ENCODE data around the gene POU6F2.

POU6F2 gene

GRCh38 chr7:39402034-39402433, 424.3 kb downstream of the POU6F2 start:
- TF ChIP-seq CTCF (conservative IDR thresholded peaks at IDR 0.05; ENCODE audit: low read length) = no peak
- no peak for TF ChIP-seq EZH2phosphoT487 (IDR thresholded peaks at IDR 0.05; ENCODE audit: borderline replicate concordance)

GRCh38 chr7:39404907-39405306, 427.2 kb downstream of the POU6F2 start:
- no peaks in the 10 kb centered on the region for H3K4me1 ChIP-seq (ENCODE audit: insufficient read depth, low read length, poor library complexity, severe bottlenecking)
- H2AFZ ChIP-seq (ENCODE audit: low read length) = no peak overlapping the region
- no peak for TF ChIP-seq CTCF (conservative IDR thresholded peaks at IDR 0.05; ENCODE audit: low read length)
- no peak for TF ChIP-seq EZH2phosphoT487 (IDR thresholded peaks at IDR 0.05; ENCODE audit: borderline replicate concordance)
- H4K20me1 ChIP-seq (ENCODE audit: insufficient read depth, low read length, poor library complexity, severe bottlenecking) = no peaks in the 10 kb centered on the region
- no peak overlapping the region for H3K4me2 ChIP-seq (ENCODE audit: low read depth, low read length, poor library complexity, severe bottlenecking)
- no peaks in the 10 kb centered on the region for H3K9me2 ChIP-seq (replicated peaks; ENCODE audit: low read depth, low read length)
- H3K27me3 ChIP-seq (ENCODE audit: insufficient read depth, low read length, poor library complexity, severe bottlenecking) = no peaks in the 10 kb centered on the region
- H3K4me3 ChIP-seq (ENCODE audit: low read length, poor library complexity, severe bottlenecking) = no peak overlapping the region
- no peaks in the 10 kb centered on the region for H3F3A ChIP-seq (ENCODE audit: low read depth)
- no peak overlapping the region for H3K9ac ChIP-seq (ENCODE audit: low read depth, low read length, poor library complexity, severe bottlenecking)
- H3K36me3 ChIP-seq (ENCODE audit: insufficient read depth, low read length) = no peaks in the 10 kb centered on the region
- H3K9me3 ChIP-seq (ENCODE audit: insufficient read depth, low read depth, low read length) = no peaks in the 10 kb centered on the region
- H3K79me2 ChIP-seq (ENCODE audit: insufficient read depth, low read length) = no peaks in the 10 kb centered on the region

More at GRCh38 chr7:39402034-39402433, 424.3 kb downstream of the POU6F2 start:
- no peaks in the 10 kb centered on the region for H3F3A ChIP-seq (ENCODE audit: low read depth)
- H3K4me1 ChIP-seq (ENCODE audit: insufficient read depth, low read length, poor library complexity, severe bottlenecking) = no peaks in the 10 kb centered on the region
- H3K36me3 ChIP-seq (ENCODE audit: insufficient read depth, low read length) = no peaks in the 10 kb centered on the region
- no peaks in the 10 kb centered on the region for H3K27me3 ChIP-seq (ENCODE audit: insufficient read depth, low read length, poor library complexity, severe bottlenecking)
- H3K9me3 ChIP-seq (ENCODE audit: insufficient read depth, low read depth, low read length) = no peaks in the 10 kb centered on the region
- H3K79me2 ChIP-seq (ENCODE audit: insufficient read depth, low read length) = no peaks in the 10 kb centered on the region
- no peaks in the 10 kb centered on the region for H4K20me1 ChIP-seq (ENCODE audit: insufficient read depth, low read length, poor library complexity, severe bottlenecking)
- no peaks in the 10 kb centered on the region for H3K9me2 ChIP-seq (replicated peaks; ENCODE audit: low read depth, low read length)
- no peak overlapping the region for H2AFZ ChIP-seq (ENCODE audit: low read length)
- no peak overlapping the region for H3K9ac ChIP-seq (ENCODE audit: low read depth, low read length, poor library complexity, severe bottlenecking)
- no peak overlapping the region for H3K4me3 ChIP-seq (ENCODE audit: low read length, poor library complexity, severe bottlenecking)
- H3K4me2 ChIP-seq (ENCODE audit: low read depth, low read length, poor library complexity, severe bottlenecking) = no peak overlapping the region

GRCh38 chr7:39405581-39405980, 427.9 kb downstream of the POU6F2 start:
- Histone ChIP-seq H3K36me3 (ENCODE audit: insufficient read depth, low read length) (no peaks in the 10 kb centered on the region), H3K4me2 (ENCODE audit: low read depth, low read length, poor library complexity, severe bottlenecking) (no peak overlapping the region), H3K4me3 (ENCODE audit: low read length, poor library complexity, severe bottlenecking) (no peak overlapping the region), H2AFZ (ENCODE audit: low read length) (no peak overlapping the region), H4K20me1 (ENCODE audit: insufficient read depth, low read length, poor library complexity, severe bottlenecking) (no peaks in the 10 kb centered on the region), H3K9me3 (ENCODE audit: insufficient read depth, low read depth, low read length) (no peaks in the 10 kb centered on the region), H3K9me2 (replicated peaks; ENCODE audit: low read depth, low read length) (no peaks in the 10 kb centered on the region), H3K27me3 (ENCODE audit: insufficient read depth, low read length, poor library complexity, severe bottlenecking) (no peaks in the 10 kb centered on the region), H3K4me1 (ENCODE audit: insufficient read depth, low read length, poor library complexity, severe bottlenecking) (no peaks in the 10 kb centered on the region), H3F3A (ENCODE audit: low read depth) (no peaks in the 10 kb centered on the region), H3K79me2 (ENCODE audit: insufficient read depth, low read length) (no peaks in the 10 kb centered on the region), H3K9ac (ENCODE audit: low read depth, low read length, poor library complexity, severe bottlenecking) (no peak overlapping the region)
- TF ChIP-seq CTCF (conservative IDR thresholded peaks at IDR 0.05; ENCODE audit: low read length) = no peak
- no peak for TF ChIP-seq EZH2phosphoT487 (IDR thresholded peaks at IDR 0.05; ENCODE audit: borderline replicate concordance)

Data from Loucy (cell line).